SIG-M5 (cell line): ENCODE data around the gene C18orf32.
"Not testable (repeated sequence)": the region's sequence is repeated elsewhere in the genome, so short reads cannot be mapped to it uniquely, and the experiment has no call there.

Experiments used
- DNase-seq: peaks from one replicate; lab custom pipeline; 2025; lab: John Stamatoyannopoulos, UW

The C18orf32 gene

DNA sequence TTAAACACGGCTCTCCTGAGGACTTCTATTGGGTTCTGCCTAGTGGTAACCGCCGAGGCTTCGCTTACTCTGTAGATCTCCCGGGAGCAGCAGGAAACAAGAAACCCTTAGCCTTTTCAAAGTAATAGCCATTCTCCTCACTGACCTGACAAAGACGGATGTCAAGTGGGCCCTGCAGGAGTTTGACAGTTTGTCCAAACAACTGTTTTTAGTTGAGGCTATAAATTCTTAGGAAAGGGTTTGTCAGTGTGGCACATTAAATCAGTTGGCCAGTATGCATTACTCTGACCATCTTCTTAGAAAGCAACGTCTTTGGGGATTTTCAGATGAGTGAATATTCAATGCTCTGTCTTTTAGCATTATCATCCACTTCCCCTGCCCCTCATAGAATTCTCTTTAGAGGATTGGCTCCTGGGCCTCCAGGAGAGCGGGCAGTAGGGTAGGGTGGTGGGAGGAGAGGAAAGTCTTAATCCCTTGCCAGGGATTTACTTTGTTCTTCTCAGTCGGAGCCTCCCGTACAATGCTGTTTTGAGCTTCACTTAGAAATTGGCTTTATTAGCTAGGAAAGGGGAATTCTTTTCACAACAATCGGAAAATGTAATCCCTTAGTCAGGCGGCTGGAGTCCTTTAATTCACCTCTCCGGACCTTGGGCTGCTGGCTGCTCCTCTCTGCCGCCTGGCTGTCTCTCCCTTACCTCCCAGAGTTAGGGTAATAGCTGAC lies 13.3 kb upstream of the C18orf32 start:
- DNase-seq: no peak

DNA sequence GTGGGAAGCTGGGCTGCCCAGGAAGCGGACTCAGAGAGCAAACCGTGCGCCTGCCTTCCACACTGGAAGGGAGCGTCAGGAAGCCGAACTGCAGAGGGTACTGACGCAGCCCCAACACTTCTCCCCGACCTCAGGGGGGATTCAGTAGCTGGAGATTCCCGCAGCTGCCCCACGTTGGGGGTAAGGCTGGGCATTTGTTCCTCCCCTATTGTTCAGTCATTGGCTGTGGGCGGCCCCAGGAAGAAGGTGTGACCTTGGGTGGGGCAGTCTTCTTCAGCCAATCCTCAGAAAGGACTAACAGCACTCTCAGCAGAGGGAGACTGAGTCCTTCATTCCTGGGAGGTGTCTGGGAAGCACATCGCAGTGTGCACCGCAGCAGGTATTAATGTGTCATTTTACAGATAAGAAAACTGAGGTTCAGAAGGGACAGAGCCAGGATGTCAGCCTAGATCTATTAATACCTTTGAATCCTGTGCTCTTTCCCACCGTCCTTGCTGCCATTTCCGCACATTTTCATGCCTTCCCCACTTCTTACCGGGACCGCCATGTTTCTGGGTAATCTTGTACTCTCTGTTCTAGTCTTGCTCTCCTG lies 12.1 kb upstream of the C18orf32 start:
- no peak for DNase-seq

DNA sequence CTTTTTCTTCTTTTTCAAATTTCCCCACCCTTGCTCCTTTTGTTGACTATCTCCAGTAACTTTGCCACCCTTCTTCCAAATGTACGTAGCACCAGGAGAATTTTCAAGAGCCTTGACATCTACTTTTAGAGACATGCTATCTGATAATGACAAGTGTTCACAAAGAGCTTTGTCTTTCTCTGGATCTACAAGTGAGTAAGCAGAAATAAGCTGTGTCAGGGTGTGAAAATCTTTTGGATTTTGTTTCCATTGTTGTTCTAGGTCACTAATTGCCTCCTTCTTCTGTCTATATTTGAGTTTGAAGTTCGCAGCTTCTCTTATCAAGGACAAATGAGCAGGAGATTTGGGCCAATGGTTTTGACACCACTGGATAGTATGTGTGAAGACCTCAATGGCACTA lies 8.4 kb upstream of the C18orf32 start:
- DNase-seq: no peak

- DNase-seq: no peak
Measured at GRCh38 chr18:49495076-49495475, 8.0 kb upstream of the C18orf32 start.

GRCh38 chr18:49494660-49495059 lies 7.6 kb upstream of the C18orf32 start:
- no peak for DNase-seq

- DNase-seq: no peak
Measured at GRCh38 chr18:49492694-49493033, 5.6 kb upstream of the C18orf32 start.

- peak; percentile 92 for DNase-seq
Measured at GRCh38 chr18:49491857-49492693, 5.0 kb upstream of the C18orf32 start, which contains the start of gene RPL17. TSS of gene RPL17 (minus strand) at chr18:49492465.

- no peak for DNase-seq
Measured at GRCh38 chr18:49491534-49491856, 4.5 kb upstream of the C18orf32 start.

DNA sequence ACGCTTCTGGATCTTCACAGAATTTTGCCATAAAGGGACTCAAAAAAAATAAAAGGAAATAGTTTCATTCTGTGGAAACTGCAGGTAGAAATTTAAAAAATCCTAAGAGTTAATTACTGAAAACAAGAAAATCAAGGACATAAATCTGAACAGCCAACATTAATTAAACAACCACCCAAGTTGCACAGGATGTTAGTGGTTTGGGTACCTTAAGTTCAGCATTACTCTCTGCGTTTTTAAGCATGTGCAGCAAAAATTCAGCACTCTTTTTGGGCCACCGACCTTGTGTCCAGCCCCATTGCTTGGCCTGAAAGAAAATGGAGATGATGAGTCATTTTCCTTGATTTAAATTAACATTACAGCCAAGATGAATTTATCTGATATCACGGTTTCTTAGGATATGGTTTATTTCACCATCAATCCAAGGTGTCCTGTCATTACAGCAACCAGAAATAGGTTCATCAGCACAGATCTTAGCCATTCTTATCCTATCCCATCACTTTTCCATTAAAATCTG lies 3.3 kb upstream of the C18orf32 start:
- DNase-seq: no peak

GRCh38 chr18:49487711-49488310 lies 777 bp upstream of the C18orf32 start:
- no peak for DNase-seq

GRCh38 chr18:49486606-49486952 lies 455 bp downstream of the C18orf32 start:
- DNase-seq: no peak

GRCh38 chr18:49486134-49486533 lies 900 bp downstream of the C18orf32 start:
- DNase-seq: no peak

- DNase-seq: no peak
Measured at GRCh38 chr18:49483198-49483597, 3.8 kb downstream of the C18orf32 start.

GRCh38 chr18:49481907-49482306 lies 5.1 kb downstream of the C18orf32 start:
- DNase-seq: no peak

- DNase-seq: no peak
Measured at GRCh38 chr18:49481317-49481716, 5.7 kb downstream of the C18orf32 start.

- no peak for DNase-seq
Measured at GRCh38 chr18:49479381-49480137, 7.5 kb downstream of the C18orf32 start.

DNA sequence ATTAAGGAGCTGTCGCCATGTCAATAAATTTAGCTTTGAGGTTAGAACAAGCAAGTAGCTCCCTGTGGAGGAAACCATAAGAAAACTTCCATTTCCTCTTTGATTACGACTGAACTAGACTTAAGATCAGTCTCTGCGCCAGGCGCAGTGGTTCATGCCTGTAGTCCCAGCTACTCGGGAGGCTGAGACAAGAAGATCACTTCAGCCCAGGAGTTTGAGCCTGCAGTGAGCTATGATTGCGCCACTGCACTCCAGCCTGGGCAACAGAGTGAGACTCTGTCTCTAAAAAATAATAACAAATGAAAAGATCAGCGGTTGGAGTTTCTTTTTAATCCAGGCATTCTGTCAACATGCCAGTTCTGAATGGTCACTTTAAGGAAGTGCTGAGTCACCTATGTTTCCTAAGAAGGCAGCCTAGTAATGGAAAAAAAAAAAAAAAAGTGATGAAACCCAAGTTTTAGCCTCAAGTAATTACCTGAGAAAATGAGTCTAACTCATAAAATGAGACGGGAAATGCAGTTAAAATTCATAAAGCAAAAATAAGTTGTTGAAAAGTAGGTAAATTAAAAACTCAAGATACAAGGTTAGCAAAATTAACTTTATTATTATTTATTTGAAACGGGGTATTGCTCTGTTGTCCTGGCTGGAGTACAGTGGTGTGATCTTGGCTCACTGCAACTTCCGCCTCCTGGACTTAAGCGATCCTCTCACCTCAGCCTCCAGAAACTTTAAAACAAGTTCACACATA lies 10.2 kb downstream of the C18orf32 start:
- peak; percentile 36 for DNase-seq

DNA sequence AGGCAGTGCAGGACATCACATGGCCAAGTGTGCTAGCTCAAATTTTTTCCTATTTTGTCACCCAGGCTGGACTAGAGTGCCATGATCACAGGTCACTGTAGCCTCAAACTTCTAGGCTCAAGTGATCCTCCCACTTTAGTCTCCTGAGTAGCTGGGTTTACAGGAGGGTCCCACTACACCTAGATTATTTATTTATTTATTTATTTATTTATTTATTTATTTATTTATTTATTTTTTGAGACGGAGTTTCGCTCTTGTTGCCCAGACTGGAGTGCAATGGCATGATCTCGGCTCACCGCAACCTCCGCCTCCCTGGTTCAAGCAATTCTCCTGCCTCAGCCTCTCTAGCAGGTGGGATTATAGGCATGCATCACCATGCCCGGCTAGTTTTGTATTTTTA lies 12.1 kb downstream of the C18orf32 start:
- not testable (repeated sequence) for DNase-seq

- DNase-seq: no peak
Measured at GRCh38 chr18:49473721-49474120, 13.3 kb downstream of the C18orf32 start.

DNA sequence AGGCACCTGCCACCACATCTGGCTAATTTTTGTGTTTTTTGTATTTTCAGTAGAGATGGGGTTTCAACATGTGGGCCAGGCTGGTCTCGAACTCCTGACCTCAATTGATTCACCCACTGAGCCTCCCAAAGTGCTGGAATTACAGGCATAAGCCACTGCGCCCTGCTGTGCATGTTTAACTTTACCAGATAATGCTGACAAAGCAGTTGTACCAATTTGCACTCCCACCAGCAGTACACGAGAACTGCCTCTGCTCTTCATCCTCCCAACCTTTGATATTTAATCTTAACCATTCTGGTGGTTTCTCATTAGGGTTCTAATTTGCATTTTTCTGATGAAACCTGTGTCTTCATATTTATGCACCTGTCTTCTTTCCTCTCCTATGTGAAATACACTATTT lies 14.6 kb downstream of the C18orf32 start:
- DNase-seq: no peak

DNA sequence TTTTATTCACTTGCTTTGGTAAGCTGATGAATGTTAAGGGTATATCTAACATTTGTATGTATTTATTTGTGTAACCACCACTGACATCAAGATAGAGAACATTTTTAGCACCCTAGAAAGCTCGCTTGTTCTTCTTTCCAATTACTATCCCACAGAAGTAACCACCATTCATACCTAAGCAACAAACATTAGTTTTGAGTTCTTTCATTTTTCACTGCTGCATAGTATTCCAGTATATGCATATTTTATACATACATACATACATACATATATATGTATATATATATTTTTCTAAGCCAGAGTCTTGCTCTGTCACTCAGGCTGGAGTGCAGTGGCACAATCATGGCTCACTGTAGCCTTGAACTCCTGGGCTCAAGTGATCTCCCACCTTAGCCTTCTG lies 15.5 kb downstream of the C18orf32 start:
- no peak for DNase-seq
